HG03571 (cell line): ENCODE measurements around the gene TSPYL1.
A peak's percentile ranks its signal among the peaks of the same experiment; 100 is the strongest.

Experiments used
- ATAC-seq: cut with Tn5 transposase; IDR thresholded peaks from one replicate; pipeline ENCODE4 v1.9.1; 2021; ENCODE audit not compliant: unreplicated experiment

Gene TSPYL1

DNA sequence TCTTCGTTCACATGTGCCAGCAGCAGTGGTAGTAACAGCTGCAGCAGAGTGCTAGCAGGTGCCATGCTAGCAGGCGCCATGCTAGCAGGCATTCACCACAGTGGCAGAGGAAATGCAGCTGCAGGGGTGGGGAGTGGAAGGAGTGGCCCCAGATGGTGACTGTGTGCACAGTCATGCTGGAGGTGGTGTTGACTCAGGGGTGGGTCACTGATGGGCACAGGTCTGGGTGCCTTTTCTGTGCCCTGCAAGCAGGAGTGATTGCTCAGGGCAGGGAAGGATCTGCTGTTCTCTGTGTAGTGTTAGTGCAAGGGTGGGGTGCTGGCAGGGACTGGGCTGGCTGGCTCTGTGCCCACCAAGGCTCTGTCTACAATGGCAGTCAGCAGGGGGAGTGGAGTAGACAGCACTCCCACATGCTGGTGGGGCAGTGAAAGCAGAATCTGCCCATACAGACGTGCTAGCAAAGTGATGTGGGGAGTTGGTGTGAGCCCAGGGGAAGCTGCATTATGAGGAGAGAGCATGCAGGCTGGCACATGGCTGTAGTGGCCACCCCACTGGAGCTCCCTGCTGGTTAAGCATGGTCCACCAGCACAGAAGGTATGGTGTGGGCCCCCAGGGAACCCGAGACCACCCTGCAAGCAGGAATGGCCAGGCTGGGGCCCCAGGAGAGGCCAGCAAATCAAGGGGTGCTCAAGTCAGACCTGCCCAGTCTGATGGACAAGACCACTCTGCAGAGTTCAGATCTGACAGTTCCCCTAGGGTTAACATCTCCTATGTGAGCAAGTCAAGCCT, 14.5 kb downstream of the TSPYL1 start:
- no peak for ATAC-seq

DNA sequence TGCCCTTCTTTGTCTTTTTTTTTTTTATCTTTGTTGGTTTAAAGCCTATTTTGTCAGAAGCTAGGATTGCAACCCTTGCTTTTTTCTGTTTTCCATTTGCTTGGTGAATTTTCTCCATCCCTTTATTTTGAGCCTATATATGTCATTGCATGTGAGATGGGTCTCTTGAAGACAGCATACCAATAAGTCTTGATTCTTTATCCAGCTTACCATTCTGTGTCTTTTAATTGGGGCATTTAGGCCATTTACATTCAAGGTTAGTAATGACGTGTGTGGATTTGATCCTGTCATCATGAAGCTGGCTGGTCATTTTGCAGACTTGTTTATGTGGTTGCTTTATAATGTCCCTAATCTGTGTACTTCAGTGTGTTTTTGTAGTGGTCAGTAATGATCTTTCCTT, 16.4 kb downstream of the TSPYL1 start:
- no peak for ATAC-seq

DNA sequence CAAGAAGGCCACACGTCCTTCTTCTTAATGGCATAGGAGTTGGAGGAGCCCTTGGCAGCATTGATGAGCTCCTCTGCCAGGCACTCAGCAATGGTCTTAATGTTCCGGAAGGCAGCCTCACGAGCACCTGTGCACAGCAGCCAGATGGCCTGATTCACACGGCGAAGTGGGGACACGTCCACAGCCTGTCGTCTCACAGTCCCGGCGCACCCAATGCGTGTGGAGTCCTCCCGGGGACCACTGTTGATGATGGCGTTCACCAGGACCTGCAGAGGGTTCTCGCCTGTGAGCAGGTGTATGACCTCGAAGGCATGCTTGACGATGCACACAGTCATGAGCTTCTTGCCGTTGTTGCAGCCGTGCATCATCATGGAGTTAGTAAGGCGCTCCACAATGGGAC, 21.2 kb downstream of the TSPYL1 start:
- no peak for ATAC-seq

DNA sequence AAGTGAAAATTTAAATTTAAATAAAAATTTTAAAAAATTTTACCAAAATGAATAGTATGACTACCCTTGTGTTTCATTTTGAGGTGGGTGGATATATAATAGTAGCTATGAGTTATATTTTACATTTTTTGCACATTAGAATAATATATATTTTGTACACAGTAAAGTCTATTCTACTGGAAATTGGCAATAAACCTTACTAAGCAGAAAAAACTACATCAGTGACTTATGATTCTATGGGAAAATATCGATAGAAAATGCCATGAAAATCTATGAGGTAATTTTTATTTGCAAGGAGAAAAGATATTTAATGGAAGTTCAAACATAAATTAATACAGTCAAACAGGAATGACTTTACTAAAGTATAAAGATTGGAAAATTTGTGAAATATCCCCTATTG, 23.0 kb downstream of the TSPYL1 start:
- no peak for ATAC-seq

DNA sequence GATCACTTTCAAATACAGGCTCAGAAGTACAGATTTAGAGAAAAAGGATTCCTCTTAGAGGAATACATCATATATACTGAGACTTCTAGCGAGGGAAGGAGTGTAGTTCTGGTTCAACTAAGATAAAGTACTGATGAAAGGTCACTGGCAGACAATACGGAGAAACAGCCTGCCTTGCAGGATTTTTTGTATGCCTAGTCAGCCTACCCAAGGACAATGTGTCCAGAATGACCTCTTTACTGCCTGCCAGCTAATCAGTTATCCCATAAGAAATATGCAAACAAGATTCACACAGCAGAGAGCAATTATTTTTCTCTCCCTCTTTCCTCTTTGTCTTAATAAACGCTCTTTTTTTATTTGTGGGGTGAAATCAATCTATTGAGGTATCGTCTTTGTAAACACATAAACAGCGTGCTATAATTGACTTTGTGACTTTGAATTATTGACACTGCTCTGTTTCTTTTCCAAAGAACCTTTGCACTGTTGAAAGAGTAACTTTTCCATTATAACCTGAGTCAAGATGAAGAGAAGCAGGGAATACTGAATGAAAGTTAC, 24.4 kb downstream of the TSPYL1 start:
- ATAC-seq: no peak

DNA sequence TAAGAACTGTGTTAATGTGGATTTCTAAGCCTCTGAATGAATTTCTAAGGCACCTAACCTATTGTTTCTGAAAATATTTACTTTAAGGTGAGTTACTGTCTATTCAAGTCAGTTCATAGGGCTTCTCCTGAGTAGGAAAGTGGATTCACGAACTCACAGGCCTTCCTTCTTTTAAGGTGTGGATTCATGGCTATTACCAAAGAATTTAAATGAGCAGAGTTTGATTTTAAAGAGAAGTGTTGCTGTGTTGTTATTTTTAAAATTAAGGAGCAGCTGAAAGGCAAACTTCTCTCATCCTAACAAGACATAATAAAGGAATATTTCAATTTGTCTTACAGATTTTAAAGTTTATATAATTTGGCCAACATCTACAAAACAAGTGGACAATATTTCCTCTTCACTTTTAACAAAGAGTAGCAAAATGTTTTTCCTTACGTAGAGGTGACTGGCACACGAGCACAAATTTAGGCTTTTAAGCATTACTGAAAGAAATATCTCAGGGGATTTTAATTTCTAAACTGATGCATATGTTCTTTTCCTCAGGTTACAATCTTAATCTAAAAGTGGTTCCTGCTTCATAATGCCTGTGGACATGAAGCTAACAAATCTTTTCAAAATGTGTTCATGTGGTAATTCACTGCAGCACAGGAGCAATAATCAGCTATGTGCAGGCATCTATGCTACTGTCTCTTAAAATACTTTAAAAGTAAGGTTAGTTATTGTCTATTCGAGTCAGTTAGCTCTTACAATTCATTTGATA, 25.3 kb downstream of the TSPYL1 start:
- ATAC-seq: peak; percentile 33

DNA sequence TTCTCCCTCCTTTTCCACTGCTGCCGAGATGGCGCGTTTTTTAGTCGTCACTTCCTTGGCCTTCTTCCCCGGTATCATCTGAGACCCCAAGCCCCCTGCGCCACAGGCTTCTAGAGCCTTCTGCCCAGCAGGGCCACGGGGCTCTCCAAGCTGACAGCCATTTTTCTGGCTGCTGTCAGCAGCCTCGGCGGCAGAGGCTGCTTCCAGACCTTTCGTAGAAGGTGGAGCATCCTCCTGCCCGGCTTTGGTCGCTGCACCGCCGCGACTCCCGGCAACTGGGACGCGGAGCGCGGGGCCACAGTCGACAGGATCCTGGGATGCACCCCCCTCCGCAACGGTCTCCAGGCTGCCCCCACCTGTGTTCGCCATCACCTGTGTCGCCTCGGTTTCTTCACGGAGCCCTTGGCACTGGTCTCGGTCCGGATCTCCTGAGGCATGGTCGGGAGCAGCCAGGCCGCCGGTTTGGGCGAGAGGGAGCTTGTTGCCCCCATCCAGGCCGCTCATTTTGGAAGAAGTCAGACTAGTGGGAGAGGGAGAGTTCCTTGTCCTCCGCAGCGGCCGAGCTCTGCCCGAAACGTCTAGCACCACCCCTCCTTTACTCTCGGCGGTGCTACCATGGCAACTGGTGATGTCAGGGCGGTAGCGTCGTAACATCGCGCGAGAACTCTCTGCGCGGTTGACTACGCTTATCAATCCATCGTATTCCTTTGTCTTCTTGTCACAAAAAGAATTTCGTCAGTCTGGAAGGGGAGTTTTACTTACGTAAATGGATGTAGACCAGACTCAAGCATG, 26.0 kb downstream of the TSPYL1 start, which contains the start of gene TSPYL4:
Gene TSPYL4, minus strand, starts transcription at position 571 of the 792 bp plus-strand sequence. Its CDS starts 67 bp downstream, at position 504.
- peak; percentile 100 for ATAC-seq

DNA sequence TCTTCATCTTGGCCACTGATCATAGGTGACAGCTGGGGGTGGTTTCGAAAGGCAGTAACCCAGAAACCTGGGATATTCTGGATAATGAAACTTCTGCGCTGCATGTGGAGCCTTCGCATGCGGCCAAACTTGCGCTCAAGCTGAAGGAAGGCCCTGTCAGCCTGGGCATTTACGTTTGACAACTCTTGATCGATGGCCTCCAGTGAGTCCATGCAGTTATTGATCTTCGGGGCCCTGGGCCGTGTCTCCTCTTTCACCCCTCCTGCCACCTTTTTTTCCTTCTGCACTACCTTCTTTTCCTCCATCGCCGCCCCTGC, 26.6 kb downstream of the TSPYL1 start:
- ATAC-seq: no peak

DNA sequence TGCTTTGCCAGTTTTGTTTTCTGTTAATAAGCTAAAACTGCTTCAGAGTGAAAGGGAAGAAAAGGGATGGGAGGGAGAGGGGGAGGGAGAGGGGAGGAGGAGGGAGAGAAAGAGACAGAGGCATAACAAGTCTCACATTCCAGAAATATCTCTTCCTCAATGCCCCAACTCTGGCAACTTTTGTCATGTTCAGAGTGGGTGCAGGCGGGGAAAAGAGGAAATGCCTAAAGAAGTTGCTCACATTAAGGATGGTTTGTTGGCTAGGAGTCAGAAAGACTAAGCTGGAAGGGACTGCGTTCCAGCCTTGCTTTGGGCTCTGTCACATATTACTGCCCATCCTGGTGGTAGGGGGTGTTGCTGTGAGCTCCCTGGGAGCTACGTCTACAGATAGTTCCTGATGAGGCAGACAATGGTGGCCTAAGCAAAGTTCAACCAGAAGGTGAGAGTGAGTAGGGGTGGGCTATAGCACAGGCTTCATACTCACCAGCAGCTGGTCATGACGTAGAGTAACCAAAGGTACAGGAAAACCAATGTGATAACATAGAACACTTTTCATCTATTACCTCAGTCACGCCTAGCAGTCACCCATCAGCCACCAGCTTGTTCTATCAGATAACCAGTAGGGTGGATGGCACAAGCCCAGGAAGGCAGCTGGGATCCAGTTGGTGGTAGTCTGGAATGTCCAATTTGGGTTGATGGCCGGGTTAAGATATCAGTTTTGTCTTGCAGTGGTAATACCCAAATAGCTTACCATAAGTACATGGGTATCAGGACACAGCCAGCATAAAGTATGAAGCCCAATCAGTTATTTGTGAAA, 28.0 kb downstream of the TSPYL1 start:
- no peak for ATAC-seq

DNA sequence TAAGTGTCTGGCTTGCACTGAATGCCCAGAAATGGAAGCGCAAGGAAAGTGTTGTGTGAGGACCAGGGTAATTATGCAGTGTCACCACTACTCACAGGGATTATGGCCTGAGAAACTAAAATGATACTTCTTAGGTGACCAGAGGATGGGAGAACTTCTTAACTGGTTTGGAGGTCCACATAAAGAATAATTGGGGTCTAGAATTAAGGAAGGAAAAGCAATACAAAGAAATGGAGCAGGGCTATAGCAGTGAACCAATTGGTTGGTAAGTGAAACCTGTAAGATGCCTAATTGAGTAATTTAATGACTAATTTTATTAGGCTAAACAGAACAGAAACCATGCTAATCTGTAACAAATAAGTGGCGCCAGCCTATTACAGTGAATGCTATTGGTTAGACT, 31.2 kb downstream of the TSPYL1 start:
- ATAC-seq: no peak

DNA sequence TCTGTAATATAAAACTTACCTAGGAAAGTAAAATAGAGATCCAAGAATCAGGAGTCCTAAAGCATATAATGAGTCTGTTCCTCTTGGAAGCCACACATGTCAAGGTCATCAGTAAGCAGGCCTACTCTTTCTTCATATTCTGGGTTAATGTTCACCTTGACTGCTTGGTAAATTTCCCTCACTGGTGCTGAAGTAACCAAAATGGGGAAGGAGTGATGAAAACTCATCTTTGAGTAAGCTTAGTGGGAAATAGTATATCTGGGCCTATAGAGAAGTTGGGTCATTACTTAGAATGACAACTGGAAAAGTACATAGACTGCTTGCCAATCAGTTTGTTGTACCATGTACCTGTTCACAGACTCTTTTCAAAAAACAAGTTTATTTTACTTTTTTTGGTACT, 32.4 kb downstream of the TSPYL1 start:
- no peak for ATAC-seq

DNA sequence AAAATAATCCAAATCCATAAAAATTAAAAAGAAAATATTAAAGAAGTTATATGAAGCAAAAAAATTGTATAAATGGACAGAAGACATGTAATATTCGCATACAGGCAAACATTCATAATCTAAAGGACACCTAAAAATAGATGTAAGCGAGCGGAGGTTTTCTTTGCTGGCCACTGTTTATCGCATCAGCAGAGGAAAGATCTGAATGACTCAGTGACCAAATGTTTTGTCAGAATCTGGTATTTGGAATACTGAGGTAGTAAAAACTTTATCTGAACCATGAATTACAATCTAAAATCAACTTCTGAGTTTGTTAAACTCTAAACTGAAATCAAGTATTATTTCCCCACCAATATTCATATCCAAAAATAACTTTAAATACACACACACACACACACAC, 33.6 kb downstream of the TSPYL1 start:
- no peak for ATAC-seq

DNA sequence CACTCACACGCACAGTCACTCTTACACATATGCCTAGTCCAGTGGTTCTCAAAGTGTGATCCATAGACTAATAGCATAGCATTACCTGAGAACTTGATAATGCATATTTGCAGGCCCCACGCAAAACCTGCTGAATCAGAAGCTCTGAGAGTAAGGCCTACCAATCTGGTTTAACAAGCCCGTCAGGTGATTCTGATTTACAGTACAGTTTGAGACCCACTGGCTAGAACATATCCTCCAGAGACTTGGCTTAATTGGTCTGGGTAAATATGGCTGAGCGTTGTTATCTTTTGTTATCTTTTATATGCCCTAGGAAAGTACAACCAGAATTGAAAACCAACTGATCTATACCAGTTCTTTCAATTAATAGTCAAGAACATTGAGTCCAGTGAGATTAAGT, 35.4 kb downstream of the TSPYL1 start:
- no peak for ATAC-seq

DNA sequence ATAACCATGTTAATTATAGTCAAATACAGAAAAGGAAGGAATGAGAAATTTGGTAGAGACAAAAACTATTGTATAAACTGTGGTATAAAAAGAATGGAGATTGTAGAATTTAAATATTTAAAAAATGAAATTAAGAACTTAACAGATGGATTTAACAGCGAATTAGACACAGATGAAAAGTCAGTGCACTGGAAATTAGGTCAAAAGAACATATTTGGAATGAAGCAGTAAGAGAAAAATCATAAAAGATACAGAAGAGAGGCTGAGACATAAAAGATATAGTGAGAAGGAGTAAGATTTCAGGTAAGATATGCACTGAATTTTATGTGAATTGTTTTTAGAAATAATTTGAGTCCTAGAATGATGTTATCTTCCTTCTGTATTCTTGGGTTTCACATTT, 39.9 kb downstream of the TSPYL1 start:
- ATAC-seq: no peak

DNA sequence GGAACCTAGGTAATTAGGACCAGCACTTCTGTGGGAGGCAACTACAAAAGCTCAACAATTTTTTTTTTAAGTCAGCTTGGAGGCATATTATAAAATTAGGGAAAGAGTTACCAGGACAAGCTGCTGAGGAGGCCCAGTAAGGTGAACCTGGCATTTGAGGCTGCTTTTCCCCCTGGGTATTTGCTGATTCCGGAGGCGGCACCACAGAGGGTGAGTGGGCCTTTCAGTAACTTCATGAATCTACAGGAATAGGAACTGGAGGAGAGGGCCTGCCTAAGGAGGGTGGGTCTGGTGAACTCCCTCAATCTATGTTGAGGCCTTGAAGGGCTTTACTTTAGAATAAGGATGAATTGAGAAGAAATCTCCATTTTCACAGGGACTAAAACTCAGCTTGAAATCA, 40.5 kb downstream of the TSPYL1 start:
- ATAC-seq: no peak

DNA sequence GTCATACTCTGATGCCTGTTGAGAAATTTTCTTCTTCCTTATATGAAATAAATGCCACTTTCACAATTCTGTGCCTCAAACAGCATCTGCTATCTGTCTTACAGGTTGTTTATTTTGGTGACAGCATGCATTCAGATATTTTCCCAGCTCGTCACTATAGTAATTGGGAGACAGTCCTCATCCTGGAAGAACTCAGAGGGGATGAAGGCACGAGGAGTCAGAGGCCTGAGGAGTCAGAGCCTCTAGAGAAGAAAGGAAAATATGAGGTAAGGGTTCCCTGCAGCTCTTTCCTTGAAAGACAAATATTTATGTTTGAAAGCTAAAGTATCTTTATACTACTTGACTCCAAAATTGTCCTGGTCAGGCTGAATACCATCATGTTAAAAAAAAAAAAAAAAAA, 41.6 kb downstream of the TSPYL1 start:
- ATAC-seq: no peak

DNA sequence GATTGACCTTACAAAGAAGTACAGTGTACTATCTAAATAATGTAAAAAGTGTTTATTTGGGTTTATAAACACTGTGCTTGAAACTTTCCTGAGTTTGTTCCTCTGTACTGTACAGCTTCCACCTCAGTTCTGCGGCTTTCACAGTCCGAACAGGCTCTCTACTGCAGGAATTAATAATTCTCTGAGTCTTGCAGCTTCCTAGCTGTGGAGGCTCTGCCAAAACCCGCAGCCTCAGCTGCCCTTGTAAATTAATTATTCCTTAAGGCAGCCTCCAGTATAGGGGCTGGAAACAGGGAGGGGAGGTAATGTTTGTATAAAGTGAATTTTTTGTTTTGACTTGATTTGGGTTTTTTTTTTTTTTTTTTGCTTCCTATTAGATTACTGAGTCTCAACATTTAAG, 45.0 kb downstream of the TSPYL1 start:
- no peak for ATAC-seq

DNA sequence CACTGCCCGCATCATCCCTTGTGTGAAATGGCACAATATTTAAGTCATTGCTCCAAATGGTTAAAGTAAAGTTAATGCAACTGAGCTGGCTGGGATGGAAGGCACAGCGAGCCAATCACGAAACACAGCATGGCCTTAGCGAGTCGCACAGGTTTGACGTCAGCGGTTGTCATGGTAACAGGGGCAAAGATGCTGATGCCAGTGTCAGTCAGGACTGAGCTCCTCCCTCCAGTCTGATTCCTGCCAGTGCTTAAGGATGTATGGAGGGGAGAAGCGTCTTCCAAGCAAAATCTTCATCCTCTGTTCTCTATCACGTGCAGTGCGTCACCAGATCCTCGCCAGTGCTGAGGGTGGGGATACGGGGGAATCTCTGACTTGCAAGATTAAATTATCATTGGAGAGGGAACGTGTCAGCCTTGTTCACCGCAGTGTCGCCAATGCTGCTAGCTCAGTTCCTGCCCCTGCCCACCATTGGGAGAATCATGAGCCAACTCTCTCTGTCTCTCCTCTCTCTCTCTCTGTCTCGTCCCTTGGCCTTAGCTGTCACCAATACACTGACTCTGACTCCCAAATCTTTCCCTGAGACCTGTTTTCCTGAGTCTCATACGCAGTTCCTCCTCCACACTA, 50.3 kb downstream of the TSPYL1 start:
- no peak for ATAC-seq
